Tibial nerve (tissue), 4 donors: ENCODE results near the gene PPP2R1B. TPM values are rescaled to one million over a fixed set of nuclear protein-coding genes. Genes with fewer than 3 reads are reported as not detected.

Source experiments
- DNase-seq, 2 donors: peaks; one replicate each; pipeline ENCODE4 v3.0.0-alpha.2; 2019; ENCODE audit warnings: low spot score in 2 of 2
- H3K27ac ChIP-seq, 4 donors: fragments of 200-600 bp; sonication (generic) in 3 of 4; one replicate each; pipeline ENCODE4 v1.5.1; 2017 to 2019; ENCODE audit warnings: mild to moderate bottlenecking in 1 of 4
- H3K27me3 ChIP-seq, 2 donors: fragments of 200-600 bp; sonication (generic) in 1 of 2; one replicate each; pipeline versions ENCODE4 v1.5.1 to v1.6.0; 2017 to 2019
- H3K36me3 ChIP-seq, 3 donors: fragments of 200-600 bp; sonication (generic); one replicate each; pipeline ENCODE4 v1.5.1; 2018 to 2019
- H3K4me1 ChIP-seq, 4 donors: fragments of 200-600 bp; sonication (generic) in 3 of 4; one replicate each; pipeline ENCODE4 v1.5.1; 2017 to 2019
- H3K4me3 ChIP-seq, 4 donors: fragments of 200-600 bp; sonication (generic) in 3 of 4; one replicate each; pipeline ENCODE4 v1.5.1; 2017 to 2019; ENCODE audit warnings: mild to moderate bottlenecking in 1 of 4, moderate library complexity in 1 of 4
- H3K9me3 ChIP-seq, 4 donors: fragments of 200-600 bp; sonication (generic) in 3 of 4; one replicate each; pipeline ENCODE4 v1.5.1; 2017 to 2019
- CTCF ChIP-seq, 5 experiments: fragments of 200-600 bp in 3 of 5; fragments of 450-650 bp in 2 of 5; sonication (generic) in 3 of 5; IDR thresholded peaks; one replicate each; pipeline ENCODE4 v1.5.1; 2016 to 2019; ENCODE audit warnings: antibody characterized with exemption in 5 of 5, mild to moderate bottlenecking in 3 of 5, moderate library complexity in 2 of 5
- EP300 ChIP-seq, 2 donors: sonication (generic); formaldehyde crosslinking; IDR thresholded peaks; one replicate each; pipeline ENCODE4 v1.6.1; 2017; ENCODE audit warnings: antibody characterized with exemption in 2 of 2, mild to moderate bottlenecking in 1 of 2
- POLR2A ChIP-seq, 2 donors: fragments of 450-650 bp; IDR thresholded peaks; one replicate each; pipeline ENCODE4 v1.6.1; 2017; ENCODE audit warnings: antibody characterized with exemption in 2 of 2, mild to moderate bottlenecking in 2 of 2, moderate library complexity in 2 of 2
- WGBS, 2 donors: methylation state at CpG; one replicate each; pipeline ENCODE4 v1.1.5; 2018; 5-methylcytosine and 5-hydroxymethylcytosine counted together
- total RNA-seq, 4 donors: library from RNA; depleted of rRNA; stranded (reverse); fragments of >200 nt; gene quantifications; one replicate each; pipeline ENCODE4 v1.1.0, GENCODE V29; 2016

Gene PPP2R1B
- total RNA-seq, 4 donors from 2014 or later: 20.8 to 41.4 (median 25.1) TPM

GRCh38 chr11:111764621-111765020, 1.6 kb downstream of the PPP2R1B start:
- DNase-seq: no peak
- H3K36me3 ChIP-seq: peaks cover 0 to 38% (median 4%) of the 10 kb centered on the region in 3 donors
- H3K4me3 ChIP-seq: peak overlapping the region in 2 of 4 donors; percentile 88 to 98
- no peaks in the 10 kb centered on the region for H3K27me3 ChIP-seq
- peak overlapping the region in 3 of 4 donors; percentile 89 to 94 (median 92) for H3K27ac ChIP-seq
- H3K9me3 ChIP-seq: no peaks in the 10 kb centered on the region
- peaks cover 0 to 41% (median 11%) of the 10 kb centered on the region in 4 donors for H3K4me1 ChIP-seq
- WGBS, 2 donors: 55% methylated on average over 1 of the region's 1 CpG
- no peak for TF ChIP-seq POLR2A (IDR thresholded peaks at IDR 0.05)
- TF ChIP-seq CTCF (IDR thresholded peaks at IDR 0.05): no peak
- no peak for TF ChIP-seq EP300 (IDR thresholded peaks at IDR 0.05)

- WGBS, 2 donors: 76 to 82% methylated on average over 3 of the region's 3 CpGs
- no peak for TF ChIP-seq POLR2A (IDR thresholded peaks at IDR 0.05)
- DNase-seq: no peak
- Histone ChIP-seq H3K4me1 (peaks cover 0 to 41% (median 11%) of the 10 kb centered on the region in 4 donors), H3K4me3 (no peak overlapping the region), H3K27ac (no peak overlapping the region), H3K27me3 (no peaks in the 10 kb centered on the region), H3K36me3 (peaks cover 0 to 53% (median 4%) of the 10 kb centered on the region in 3 donors), H3K9me3 (no peaks in the 10 kb centered on the region)
Measured at GRCh38 chr11:111762981-111763643, 3.1 kb downstream of the PPP2R1B start.

DNA sequence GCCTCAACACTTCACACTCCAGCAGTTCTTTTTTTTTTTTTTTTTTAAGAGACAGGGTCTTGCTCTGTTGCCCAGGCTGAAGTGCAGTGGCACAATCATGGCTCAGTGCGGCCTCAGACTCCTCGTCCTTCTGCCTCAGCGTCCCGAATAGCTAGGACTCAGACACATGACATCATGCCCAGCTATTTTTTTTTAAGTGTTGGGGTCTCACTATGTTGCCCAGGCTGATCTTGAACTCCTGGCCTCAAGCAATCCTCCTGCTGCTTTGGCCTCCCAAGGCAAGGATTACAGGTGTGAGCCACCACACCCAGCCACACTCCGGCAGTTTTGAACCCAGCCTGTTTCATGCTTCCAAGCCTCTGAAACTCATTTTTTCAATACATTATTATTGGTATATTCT, 3.7 kb downstream of the PPP2R1B start:
- no peak overlapping the region for H3K27ac ChIP-seq
- no peak overlapping the region for H3K4me3 ChIP-seq
- TF ChIP-seq EP300 (IDR thresholded peaks at IDR 0.05): no peak
- H3K36me3 ChIP-seq: peaks cover 0 to 59% (median 4%) of the 10 kb centered on the region in 3 donors
- DNase-seq: no peak
- H3K4me1 ChIP-seq: peaks cover 0 to 41% (median 11%) of the 10 kb centered on the region in 4 donors
- no peaks in the 10 kb centered on the region for H3K9me3 ChIP-seq
- WGBS, 2 donors: 89 to 93% methylated on average over 5 of the region's 5 CpGs
- H3K27me3 ChIP-seq: no peaks in the 10 kb centered on the region

DNA sequence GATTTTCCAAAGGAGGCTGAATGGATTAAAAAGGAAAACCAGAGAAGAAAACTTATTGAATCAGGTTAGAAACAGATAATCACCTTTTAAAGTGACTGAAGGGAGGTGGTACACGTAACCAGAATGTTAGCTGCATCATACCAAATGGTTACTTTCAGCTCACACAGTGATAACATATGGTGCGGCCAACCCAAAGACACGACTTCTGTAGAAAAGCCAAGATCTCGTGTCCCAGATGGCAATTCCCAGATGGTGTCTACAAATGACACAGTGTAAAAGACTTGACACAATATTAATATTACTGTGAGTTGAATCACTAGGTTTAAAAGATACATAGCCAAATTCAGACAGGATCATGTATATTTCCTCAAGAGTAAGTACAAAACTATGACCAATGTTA, 5.2 kb downstream of the PPP2R1B start:
- no peak for DNase-seq
- H3K4me1 ChIP-seq: peaks cover 0 to 33% (median 7%) of the 10 kb centered on the region in 4 donors
- WGBS, 2 donors: 81 to 91% methylated on average over 4 of the region's 4 CpGs
- H3K4me3 ChIP-seq: no peak overlapping the region
- TF ChIP-seq CTCF (IDR thresholded peaks at IDR 0.05) (no peak), POLR2A (IDR thresholded peaks at IDR 0.05) (no peak), EP300 (IDR thresholded peaks at IDR 0.05) (no peak)
- H3K27ac ChIP-seq: no peak overlapping the region
- no peaks in the 10 kb centered on the region for H3K9me3 ChIP-seq
- no peaks in the 10 kb centered on the region for H3K27me3 ChIP-seq
- peaks cover 0 to 74% (median 4%) of the 10 kb centered on the region in 3 donors for H3K36me3 ChIP-seq

- Histone ChIP-seq H3K4me1 (peaks cover 0 to 28% (median 5%) of the 10 kb centered on the region in 4 donors), H3K27ac (no peak overlapping the region), H3K36me3 (peaks cover 0 to 84% (median 4%) of the 10 kb centered on the region in 3 donors), H3K4me3 (no peak overlapping the region), H3K9me3 (no peaks in the 10 kb centered on the region), H3K27me3 (no peaks in the 10 kb centered on the region)
- 61 to 78% methylated on average over 5 of the region's 5 CpGs for WGBS, 2 donors
- no peak for DNase-seq
- no peak for TF ChIP-seq CTCF (IDR thresholded peaks at IDR 0.05)
- no peak for TF ChIP-seq POLR2A (IDR thresholded peaks at IDR 0.05)
- no peak for TF ChIP-seq EP300 (IDR thresholded peaks at IDR 0.05)
Measured at GRCh38 chr11:111759778-111760407, 6.3 kb downstream of the PPP2R1B start.

GRCh38 chr11:111759376-111759775, 6.8 kb downstream of the PPP2R1B start:
- H3K36me3 ChIP-seq: peaks cover 0 to 89% (median 8%) of the 10 kb centered on the region in 3 donors
- no peak for TF ChIP-seq POLR2A (IDR thresholded peaks at IDR 0.05)
- TF ChIP-seq CTCF (IDR thresholded peaks at IDR 0.05): no peak
- no peak for TF ChIP-seq EP300 (IDR thresholded peaks at IDR 0.05)
- H3K4me1 ChIP-seq: peaks cover 0 to 23% (median 3%) of the 10 kb centered on the region in 4 donors
- no peaks in the 10 kb centered on the region for H3K27me3 ChIP-seq
- peak overlapping the region in 1 of 4 donors; percentile 16 for H3K27ac ChIP-seq
- H3K9me3 ChIP-seq: no peaks in the 10 kb centered on the region
- H3K4me3 ChIP-seq: no peak overlapping the region
- no peak for DNase-seq
